GM19397 (cell line): Measurements from ENCODE around the gene SELENOS.

Source experiments
- ATAC-seq: cut with Tn5 transposase; IDR thresholded peaks from one replicate; pipeline ENCODE4 v1.9.1; 2021; ENCODE audit warnings: mild to moderate bottlenecking, moderate library complexity; ENCODE audit not compliant: unreplicated experiment

Gene SELENOS

GRCh38 chr15:101251830-101252820 is 25.2 kb downstream of the SELENOS start, which contains the start of gene CHSY1:
Gene CHSY1 (minus strand): TSS chr15:101252048. CDS start chr15:101251456, 592 bp downstream.
- peak; percentile 65 for ATAC-seq

- peak; percentile 49 for ATAC-seq
Measured at GRCh38 chr15:101250873-101251829, 26.1 kb downstream of the SELENOS start.

GRCh38 chr15:101250341-101250831 is 26.9 kb downstream of the SELENOS start:
- no peak for ATAC-seq

GRCh38 chr15:101248274-101248673 is 29.0 kb downstream of the SELENOS start:
- ATAC-seq = no peak

GRCh38 chr15:101246824-101247745 is 30.2 kb downstream of the SELENOS start:
- ATAC-seq = no peak

- ATAC-seq = no peak
Measured at GRCh38 chr15:101246391-101246790, 30.9 kb downstream of the SELENOS start.

- no peak for ATAC-seq
Measured at GRCh38 chr15:101244889-101245668, 32.2 kb downstream of the SELENOS start.

- no peak for ATAC-seq
Measured at GRCh38 chr15:101244036-101244781, 33.1 kb downstream of the SELENOS start.

GRCh38 chr15:101243420-101243819 is 33.9 kb downstream of the SELENOS start:
- no peak for ATAC-seq

- no peak for ATAC-seq
Measured at GRCh38 chr15:101242999-101243336, 34.3 kb downstream of the SELENOS start.

- peak; percentile 78 for ATAC-seq
Measured at GRCh38 chr15:101242160-101242998, 34.9 kb downstream of the SELENOS start.

GRCh38 chr15:101240358-101240757 is 36.9 kb downstream of the SELENOS start:
- no peak for ATAC-seq

GRCh38 chr15:101239724-101240136 is 37.6 kb downstream of the SELENOS start:
- ATAC-seq = no peak

GRCh38 chr15:101237251-101237650 is 40.0 kb downstream of the SELENOS start:
- ATAC-seq = no peak

- ATAC-seq = no peak
Measured at GRCh38 chr15:101233651-101234280, 43.5 kb downstream of the SELENOS start.

- no peak for ATAC-seq
Measured at GRCh38 chr15:101232677-101233076, 44.6 kb downstream of the SELENOS start.

GRCh38 chr15:101228313-101228712 is 49.0 kb downstream of the SELENOS start:
- ATAC-seq = no peak
